SU-DHL-6 (cell line): Measurements from ENCODE around the gene SIK2.

Source experiments
- EZH2phosphoT487 ChIP-seq: fragments of 200-600 bp; sonication (generic), shearing (Covaris generic); conservative IDR thresholded peaks from 2 replicates; pipeline ENCODE4 v1.6.1; 2018; ENCODE audit warnings: mild to moderate bottlenecking, antibody characterized with exemption, low read length, moderate library complexity, mixed read lengths
- TF ChIP-seq, protein P1 (sequence below): fragments of 200-600 bp; sonication (generic); IDR thresholded peaks from one replicate; pipeline ENCODE4 v1.5.1; 2017; ENCODE audit warnings: antibody characterized with exemption, mild to moderate bottlenecking, low read length, moderate library complexity; ENCODE audit not compliant: insufficient read depth, poor library complexity, severe bottlenecking

DNA sequence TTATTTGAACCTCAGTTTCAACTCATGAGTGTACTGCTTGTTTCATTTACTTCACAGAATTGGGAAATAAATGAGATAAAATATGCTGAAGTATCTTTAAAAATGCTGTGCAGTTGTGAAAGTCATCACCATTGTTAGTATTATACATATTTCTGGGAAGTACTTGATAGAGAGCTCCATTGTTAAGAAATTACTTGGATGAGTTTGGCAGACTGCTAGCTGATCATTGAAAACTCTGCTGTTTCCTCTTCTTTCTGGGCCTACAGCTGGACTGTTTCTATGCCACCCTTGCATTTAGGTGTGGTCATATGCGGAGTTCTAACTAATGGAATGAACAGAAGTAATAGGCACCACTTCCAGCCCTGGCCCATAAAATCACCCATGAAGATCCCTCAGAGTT lies 10.0 kb downstream of the SIK2 start:
- TF ChIP-seq, protein P1, sequence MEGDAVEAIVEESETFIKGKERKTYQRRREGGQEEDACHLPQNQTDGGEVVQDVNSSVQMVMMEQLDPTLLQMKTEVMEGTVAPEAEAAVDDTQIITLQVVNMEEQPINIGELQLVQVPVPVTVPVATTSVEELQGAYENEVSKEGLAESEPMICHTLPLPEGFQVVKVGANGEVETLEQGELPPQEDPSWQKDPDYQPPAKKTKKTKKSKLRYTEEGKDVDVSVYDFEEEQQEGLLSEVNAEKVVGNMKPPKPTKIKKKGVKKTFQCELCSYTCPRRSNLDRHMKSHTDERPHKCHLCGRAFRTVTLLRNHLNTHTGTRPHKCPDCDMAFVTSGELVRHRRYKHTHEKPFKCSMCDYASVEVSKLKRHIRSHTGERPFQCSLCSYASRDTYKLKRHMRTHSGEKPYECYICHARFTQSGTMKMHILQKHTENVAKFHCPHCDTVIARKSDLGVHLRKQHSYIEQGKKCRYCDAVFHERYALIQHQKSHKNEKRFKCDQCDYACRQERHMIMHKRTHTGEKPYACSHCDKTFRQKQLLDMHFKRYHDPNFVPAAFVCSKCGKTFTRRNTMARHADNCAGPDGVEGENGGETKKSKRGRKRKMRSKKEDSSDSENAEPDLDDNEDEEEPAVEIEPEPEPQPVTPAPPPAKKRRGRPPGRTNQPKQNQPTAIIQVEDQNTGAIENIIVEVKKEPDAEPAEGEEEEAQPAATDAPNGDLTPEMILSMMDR: no peak
- TF ChIP-seq EZH2phosphoT487: no peak
